Suprapubic skin (tissue), 2 donors: ENCODE data around the gene P3R3URF.

Source experiments
- EP300 ChIP-seq: sonication (generic); formaldehyde crosslinking; IDR thresholded peaks from one replicate; pipeline ENCODE4 v1.6.1; 2017; ENCODE audit warnings: antibody characterized with exemption
- POLR2A ChIP-seq, 2 donors: fragments of 450-650 bp; IDR thresholded peaks; one replicate each; pipeline ENCODE4 v1.6.1; 2017; ENCODE audit warnings: antibody characterized with exemption in 2 of 2, mild to moderate bottlenecking in 2 of 2, moderate library complexity in 2 of 2

GRCh38 chr1:46136711-46137110, 39.6 kb downstream of the P3R3URF start:
- TF ChIP-seq POLR2A (IDR thresholded peaks at IDR 0.05): no peak
- TF ChIP-seq EP300: no peak
